Adrenal gland (tissue), 5 donors: ENCODE measurements around the gene DNMBP.

ENCODE experiments used
- POLR2A ChIP-seq, 2 donors: fragments of 450-650 bp; IDR thresholded peaks; one replicate each; pipeline ENCODE4 v1.6.1; 2017; ENCODE audit warnings: antibody characterized with exemption in 2 of 2, mild to moderate bottlenecking in 2 of 2, moderate library complexity in 1 of 2
- TF ChIP-seq, protein P1 (sequence below), 6 experiments: fragments of 450-650 bp in 4 of 6; fragments of 200-600 bp in 2 of 6; sonication (generic) in 1 of 6; IDR thresholded peaks; 1 replicate in 5 of 6; 2 replicates in 1 of 6; pipeline versions ENCODE4 v1.5.1 to v1.8.0; 2016 to 2021; ENCODE audit warnings: antibody characterized with exemption in 6 of 6, mild to moderate bottlenecking in 2 of 6, moderate library complexity in 1 of 6
- donor health status: DM: no; HTN: no; CAD: no.

- TF ChIP-seq, protein P1, sequence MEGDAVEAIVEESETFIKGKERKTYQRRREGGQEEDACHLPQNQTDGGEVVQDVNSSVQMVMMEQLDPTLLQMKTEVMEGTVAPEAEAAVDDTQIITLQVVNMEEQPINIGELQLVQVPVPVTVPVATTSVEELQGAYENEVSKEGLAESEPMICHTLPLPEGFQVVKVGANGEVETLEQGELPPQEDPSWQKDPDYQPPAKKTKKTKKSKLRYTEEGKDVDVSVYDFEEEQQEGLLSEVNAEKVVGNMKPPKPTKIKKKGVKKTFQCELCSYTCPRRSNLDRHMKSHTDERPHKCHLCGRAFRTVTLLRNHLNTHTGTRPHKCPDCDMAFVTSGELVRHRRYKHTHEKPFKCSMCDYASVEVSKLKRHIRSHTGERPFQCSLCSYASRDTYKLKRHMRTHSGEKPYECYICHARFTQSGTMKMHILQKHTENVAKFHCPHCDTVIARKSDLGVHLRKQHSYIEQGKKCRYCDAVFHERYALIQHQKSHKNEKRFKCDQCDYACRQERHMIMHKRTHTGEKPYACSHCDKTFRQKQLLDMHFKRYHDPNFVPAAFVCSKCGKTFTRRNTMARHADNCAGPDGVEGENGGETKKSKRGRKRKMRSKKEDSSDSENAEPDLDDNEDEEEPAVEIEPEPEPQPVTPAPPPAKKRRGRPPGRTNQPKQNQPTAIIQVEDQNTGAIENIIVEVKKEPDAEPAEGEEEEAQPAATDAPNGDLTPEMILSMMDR (IDR thresholded peaks at IDR 0.05) = no peak
- TF ChIP-seq POLR2A (IDR thresholded peaks at IDR 0.05) = no peak
Observed at GRCh38 chr10:99926925-99927720, 82.6 kb downstream of the DNMBP start.
